ENCODE measurements around the gene PLIN3.
"Not testable (repeated sequence)": the region's sequence is repeated elsewhere in the genome, so short reads cannot be mapped to it uniquely, and the experiment has no call there.

Gene PLIN3

GRCh38 chr19:4867534-4868285 lies at the start of gene PLIN3:
PLIN3 (minus strand) TSS chr19:4867667; CDS start chr19:4861394, 6,273 bp downstream.
- DNase-seq = peak; percentile 42 to 50

- no peak for DNase-seq
Observed at GRCh38 chr19:4916292-4917082, 49.0 kb upstream of the PLIN3 start.

- no peak for DNase-seq
Observed at GRCh38 chr19:4914736-4915501, 47.5 kb upstream of the PLIN3 start.

- DNase-seq = no peak
Observed at GRCh38 chr19:4913996-4914735, 46.7 kb upstream of the PLIN3 start.

- peak; percentile 43 to 73 for DNase-seq
Observed at GRCh38 chr19:4911786-4912672, 44.6 kb upstream of the PLIN3 start.

- no peak for DNase-seq
Observed at GRCh38 chr19:4911314-4911713, 43.8 kb upstream of the PLIN3 start.

GRCh38 chr19:4910594-4911281 lies 43.3 kb upstream of the PLIN3 start:
- DNase-seq = peak; percentile 15 to 33

- peak; percentile 93 to 95 for DNase-seq
Observed at GRCh38 chr19:4909897-4910593, 42.6 kb upstream of the PLIN3 start.

- peak; percentile 61 to 76 for DNase-seq
Observed at GRCh38 chr19:4909156-4909896, 41.9 kb upstream of the PLIN3 start, which contains the start of gene UHRF1. UHRF1 (plus strand) TSS chr19:4909501; CDS start chr19:4910886, 1,385 bp downstream.

GRCh38 chr19:4908781-4909155 lies 41.3 kb upstream of the PLIN3 start:
- DNase-seq = no peak

- DNase-seq = no peak
Observed at GRCh38 chr19:4908360-4908759, 40.9 kb upstream of the PLIN3 start.

GRCh38 chr19:4906963-4907362 lies 39.5 kb upstream of the PLIN3 start:
- DNase-seq = no peak

- no peak for DNase-seq
Observed at GRCh38 chr19:4904481-4904880, 37.0 kb upstream of the PLIN3 start.

- no peak for DNase-seq
Observed at GRCh38 chr19:4902796-4903195, 35.3 kb upstream of the PLIN3 start, which contains the start of gene ARRDC5. ARRDC5 (minus strand) TSS chr19:4902896; CDS start chr19:4902825, 71 bp downstream.

- DNase-seq = not testable (repeated sequence)
Observed at GRCh38 chr19:4900879-4901278, 33.4 kb upstream of the PLIN3 start.

GRCh38 chr19:4897146-4897545 lies 29.7 kb upstream of the PLIN3 start:
- DNase-seq = no peak

GRCh38 chr19:4896372-4896771 lies 28.9 kb upstream of the PLIN3 start:
- DNase-seq = no peak

GRCh38 chr19:4892962-4893361 lies 25.5 kb upstream of the PLIN3 start:
- DNase-seq = not testable (repeated sequence)

- DNase-seq = no peak
Observed at GRCh38 chr19:4891066-4891465, 23.6 kb upstream of the PLIN3 start.
